NCI-H2107 treated with DMSO at 0.1 percent for 48 hours (cell line): ENCODE results near the gene CNTN6.

Experiments used
- DNase-seq: peaks from one replicate; lab custom pipeline; 2025; ENCODE audit not compliant: unreplicated experiment; lab: John Stamatoyannopoulos, UW

The CNTN6 gene

GRCh38 chr3:1171320-1171719, 78.5 kb downstream of the CNTN6 start:
- no peak for DNase-seq

DNA sequence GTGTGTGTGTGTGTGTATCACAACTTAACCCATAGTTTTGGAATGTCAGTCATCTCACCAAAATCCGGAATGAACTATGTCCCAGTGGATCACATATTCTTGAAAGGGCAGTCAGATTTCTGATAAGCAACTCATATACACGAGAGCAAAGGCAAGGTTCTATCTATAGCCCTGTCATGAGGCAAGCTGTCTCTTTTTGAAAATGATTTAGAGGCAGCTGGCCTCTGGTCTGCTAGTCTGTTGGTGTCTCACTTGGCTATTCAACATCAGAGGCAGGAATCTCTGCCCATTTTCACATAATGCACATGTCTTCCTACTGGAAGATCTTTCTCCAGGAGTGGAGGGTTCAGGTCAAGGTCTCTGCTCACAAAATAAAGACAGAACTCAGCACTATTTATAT, 79.8 kb downstream of the CNTN6 start:
- no peak for DNase-seq

GRCh38 chr3:1179146-1179545, 86.3 kb downstream of the CNTN6 start:
- no peak for DNase-seq

- DNase-seq: no peak
Observed at GRCh38 chr3:1183320-1184048, 90.7 kb downstream of the CNTN6 start.

DNA sequence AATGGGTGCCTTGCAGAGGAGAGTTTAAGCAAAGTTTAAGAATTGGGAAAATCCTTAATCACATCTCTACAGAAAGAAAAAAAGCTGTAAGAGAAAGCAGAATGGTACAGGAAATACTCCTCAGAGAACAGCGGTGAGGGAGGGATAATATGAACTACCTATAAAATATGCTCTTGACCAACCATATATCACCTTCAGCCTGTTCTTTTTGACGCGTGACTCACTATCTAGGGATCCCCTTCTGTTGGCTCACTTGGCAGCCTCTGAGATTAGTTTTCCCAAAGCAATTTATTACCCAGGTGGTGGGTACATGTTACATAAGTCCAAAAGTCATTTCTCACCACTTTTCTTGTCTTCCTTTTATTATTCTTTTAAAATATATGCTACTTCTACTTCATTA, 97.7 kb downstream of the CNTN6 start:
- DNase-seq: no peak

- DNase-seq: no peak
Observed at GRCh38 chr3:1191026-1191425, 98.2 kb downstream of the CNTN6 start.

DNA sequence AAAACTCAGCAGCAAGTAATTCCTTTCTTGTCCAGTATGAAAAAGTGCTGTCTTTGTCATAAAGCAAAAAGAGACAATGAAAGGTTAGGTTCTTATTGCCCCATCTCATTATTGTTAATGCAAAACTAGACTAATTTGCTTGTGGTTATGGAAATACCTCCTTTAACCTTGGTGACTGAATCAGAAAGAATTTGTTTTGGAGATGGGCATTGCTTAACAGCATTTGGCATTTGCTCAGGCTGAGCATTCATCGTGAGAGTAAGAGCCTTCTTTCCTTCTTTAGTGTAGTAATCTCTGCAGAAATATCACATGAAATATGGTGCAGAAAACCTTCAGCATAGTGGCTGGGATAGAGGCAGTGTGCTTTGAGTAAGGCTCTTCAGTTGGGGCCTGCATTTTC, 103.1 kb downstream of the CNTN6 start:
- no peak for DNase-seq

DNA sequence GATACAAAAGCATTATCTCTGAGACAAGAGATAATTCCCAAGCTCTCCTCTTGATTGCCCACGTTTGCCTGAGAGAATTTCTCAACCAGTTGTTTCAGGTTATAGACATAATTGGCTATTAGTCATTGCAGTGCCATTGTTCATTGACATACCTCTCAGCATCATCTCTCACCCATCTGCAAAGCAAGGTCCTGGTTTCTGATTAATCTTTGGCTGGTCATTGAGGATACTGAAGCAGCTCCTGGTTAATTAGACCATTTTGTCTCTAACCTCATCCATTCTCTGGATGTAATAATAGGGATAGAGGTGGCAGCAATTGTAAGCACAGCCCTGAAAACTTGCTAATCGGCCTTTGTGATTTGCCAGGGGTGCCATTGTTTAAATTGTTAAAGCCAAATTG, 104.2 kb downstream of the CNTN6 start:
- DNase-seq: no peak

DNA sequence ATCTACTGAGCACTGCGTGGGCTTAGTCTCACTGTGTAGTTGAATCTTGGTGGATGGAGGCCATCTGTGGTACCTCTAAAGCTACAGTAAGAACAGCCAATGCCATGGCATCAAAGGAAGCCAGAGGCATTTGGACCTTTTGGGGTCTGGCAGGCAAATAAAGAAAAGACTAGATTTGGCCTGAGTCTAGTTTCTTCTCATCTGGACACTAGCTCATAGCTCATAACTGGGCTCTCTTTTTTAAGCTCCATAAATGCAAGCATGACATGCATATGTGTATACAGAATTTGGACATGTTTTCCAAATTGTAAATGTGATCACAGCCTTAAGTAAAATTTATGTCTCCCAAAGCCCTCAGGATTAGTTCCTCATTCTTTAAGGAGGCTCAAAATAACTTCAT, 107.5 kb downstream of the CNTN6 start:
- no peak for DNase-seq

- DNase-seq: no peak
Observed at GRCh38 chr3:1207904-1208303, 115.1 kb downstream of the CNTN6 start.

DNA sequence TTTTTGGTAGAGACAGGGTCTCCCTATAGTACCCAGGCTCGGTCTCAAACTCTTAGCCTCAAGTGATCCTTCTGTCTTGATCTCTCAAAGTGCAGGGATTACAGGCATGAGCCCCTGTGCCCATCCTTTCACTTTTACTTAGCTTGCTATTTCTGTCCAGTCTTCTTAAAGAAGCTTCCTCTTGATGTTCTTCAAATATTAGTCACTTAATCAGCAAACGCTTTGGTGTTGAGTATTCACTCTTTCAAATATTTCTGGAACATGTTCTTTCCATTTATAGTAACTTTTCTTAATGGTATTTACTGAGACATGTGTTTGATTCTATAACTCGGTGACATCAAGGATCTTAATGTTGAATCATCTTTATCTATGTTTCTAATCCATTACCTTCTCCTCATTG, 122.1 kb downstream of the CNTN6 start:
- DNase-seq: no peak

DNA sequence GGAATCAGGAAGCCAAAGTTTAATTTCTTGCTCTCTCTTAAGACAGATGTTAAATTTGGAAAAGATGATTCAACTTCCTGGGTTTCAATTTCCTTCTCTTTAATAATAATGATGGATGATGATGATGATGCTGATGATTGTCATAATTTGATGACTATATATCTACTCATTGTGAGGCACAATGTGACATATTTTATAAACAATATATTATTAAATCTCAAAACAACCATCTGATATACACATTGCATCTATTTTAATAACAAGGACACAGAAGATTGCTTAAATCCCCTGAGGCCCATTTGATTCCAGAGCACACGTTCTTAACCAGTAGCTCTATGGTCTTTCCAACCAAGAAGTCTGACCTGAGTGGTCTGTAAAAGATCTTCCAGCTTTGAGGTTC, 124.0 kb downstream of the CNTN6 start:
- no peak for DNase-seq

- DNase-seq: no peak
Observed at GRCh38 chr3:1227111-1227510, 134.3 kb downstream of the CNTN6 start.

DNA sequence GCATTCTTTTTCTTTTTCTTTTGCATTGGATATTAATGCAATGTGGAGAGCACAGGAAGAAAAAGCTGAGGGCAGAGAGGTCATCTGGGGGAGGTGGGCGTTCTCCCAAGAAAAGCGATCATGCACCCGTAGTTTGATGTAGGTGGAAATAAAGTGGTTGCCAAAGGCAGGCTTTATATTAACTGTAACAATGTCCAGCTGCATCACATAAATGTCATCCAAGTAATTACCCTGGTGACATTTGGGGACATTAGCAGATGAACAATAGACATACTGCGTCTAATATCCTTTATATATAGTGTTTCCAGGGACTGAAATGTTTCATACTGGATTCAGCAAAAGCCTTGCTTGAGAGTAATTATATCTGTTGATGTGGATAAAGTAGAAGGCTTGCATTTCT, 135.5 kb downstream of the CNTN6 start:
- no peak for DNase-seq

GRCh38 chr3:1230920-1231319, 138.1 kb downstream of the CNTN6 start:
- DNase-seq: no peak

GRCh38 chr3:1232276-1232675, 139.5 kb downstream of the CNTN6 start:
- no peak for DNase-seq

DNA sequence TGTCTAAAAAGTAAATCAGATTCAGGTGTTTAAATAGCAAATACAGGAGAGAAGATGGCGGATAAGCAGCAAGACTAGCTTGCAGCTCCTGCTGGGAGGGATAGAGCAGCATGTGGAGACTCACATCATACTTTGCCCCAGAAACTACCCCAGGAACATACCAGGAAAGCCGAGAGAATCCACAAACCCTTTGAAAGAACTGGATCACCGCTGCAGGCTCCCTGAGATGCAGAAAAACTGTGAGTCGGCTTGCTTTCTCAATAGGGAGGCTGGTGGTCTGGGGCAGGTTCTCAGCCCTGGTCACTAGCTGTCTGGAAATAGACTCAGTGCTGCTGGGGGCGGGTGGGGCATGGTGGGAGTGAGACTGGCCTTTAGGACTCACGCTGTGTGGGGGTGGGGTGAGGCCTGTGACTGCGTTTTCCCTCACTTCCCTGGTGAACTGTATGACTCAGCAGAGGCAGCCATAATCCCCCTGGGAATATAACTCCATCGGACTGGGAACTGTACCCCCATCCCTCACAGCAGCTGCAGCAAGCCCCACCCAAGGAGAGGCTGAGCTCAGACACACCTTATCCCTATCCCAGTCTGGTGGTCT, 142.8 kb downstream of the CNTN6 start:
- DNase-seq: no peak

DNA sequence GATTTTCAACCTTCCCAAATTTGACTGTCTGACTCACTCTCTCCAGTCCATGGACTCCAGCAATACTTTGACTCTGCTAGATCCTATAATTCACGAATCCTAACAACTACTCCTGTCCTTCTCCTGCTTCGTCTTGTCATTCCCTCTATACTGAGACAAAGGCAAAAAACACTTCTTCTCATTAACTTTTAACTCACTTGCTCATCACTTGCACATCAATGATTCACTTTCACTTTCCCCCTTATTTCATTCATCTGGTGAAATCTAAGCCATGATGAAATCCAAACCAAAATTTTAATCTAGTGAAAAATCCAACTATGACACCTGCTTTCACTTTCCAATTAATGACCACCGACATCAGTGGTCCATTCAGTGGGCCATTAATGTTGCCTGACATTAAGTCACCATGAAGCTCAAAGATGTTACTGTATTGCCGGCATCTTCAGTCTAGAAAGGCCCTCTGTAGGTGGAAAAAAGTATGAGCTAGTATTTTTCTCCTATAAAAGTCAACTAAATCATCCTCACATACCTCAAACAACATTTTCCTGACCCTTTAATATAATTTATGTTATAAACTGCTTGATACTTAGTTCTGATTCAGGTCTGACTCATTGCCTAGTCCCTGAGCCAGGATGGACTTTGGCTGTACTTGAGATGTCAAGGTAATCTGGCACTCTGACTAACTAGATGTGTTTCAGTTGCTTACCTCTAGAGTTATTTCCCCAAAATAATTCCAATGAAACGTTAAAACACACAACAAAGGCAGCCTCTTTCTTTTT, 158.6 kb downstream of the CNTN6 start:
- DNase-seq: no peak

GRCh38 chr3:1252061-1252430, 159.2 kb downstream of the CNTN6 start:
- DNase-seq: no peak

DNA sequence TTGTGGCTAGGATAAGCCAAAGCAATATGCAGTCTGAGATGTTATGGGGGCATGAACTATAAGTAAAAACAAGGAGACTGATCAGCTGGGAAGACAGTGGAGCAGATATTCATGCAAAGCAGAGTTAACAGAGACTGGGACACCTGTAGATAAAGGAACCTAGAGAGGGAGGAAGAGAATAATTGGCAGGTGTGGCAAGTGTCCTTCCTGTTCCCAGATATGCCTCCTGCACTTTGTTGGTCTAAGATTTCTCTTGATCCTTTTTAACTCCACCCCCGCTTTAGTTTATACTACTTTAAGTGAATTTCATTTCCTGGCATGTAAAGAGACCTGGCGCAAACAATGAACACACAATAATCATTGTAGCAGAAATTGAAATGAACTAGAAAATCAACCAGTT, 169.4 kb downstream of the CNTN6 start:
- no peak for DNase-seq

GRCh38 chr3:1263121-1263520, 170.3 kb downstream of the CNTN6 start:
- no peak for DNase-seq

DNA sequence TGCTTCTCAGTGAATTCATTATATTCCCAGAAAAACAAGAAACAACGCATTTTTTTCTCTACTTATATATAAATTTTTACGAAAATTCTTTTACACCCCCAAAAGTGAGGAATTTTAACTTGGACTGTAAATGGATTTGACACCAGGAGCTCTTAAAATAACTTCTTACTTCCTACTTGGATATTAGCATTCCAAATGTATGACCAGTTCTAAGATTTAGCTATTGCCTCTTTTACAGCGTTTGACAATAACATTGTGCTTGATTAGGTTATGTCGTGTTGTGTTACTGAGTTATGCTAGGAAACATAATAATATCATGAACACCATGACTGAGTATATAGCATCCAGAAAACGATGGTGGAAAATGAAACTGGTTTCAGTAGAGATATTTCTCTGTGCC, 177.0 kb downstream of the CNTN6 start:
- no peak for DNase-seq
